ENCODE measurements around the gene REC114. TPM values are rescaled to one million over a fixed set of nuclear protein-coding genes. Genes with fewer than 3 reads are reported as not detected.

Gene REC114
- total RNA-seq, 1 experiment from 2014 or later, result not detected

DNA sequence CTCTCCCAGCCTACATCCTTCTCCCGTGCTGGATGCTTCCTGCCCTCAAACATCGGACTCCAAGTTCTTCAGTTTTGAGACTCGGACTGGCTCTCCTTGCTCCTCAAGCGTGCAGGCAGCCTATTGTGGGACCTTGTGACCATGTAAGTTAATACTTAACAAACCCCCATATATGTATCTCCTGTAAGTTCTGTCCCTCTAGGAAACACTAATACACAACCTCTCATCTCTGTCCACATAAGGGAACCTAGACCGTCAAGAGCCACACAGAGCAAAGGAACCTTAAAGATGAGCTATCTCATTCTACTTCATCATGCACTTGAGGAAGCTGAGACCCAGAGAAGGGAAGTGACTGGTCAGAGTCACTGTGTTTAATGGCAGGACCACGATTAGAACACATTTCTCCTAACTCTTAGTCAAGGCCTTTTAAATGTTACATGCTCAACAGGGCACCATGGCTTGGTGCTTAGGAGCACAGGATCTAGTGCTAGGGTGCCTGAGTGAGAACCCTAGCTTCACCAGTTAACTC lies 140.0 kb downstream of the REC114 start:
- intact Hi-C loops (cut with micrococcal nuclease), result no loop called here
- no peaks in the 10 kb centered on the region for H3K4me1 ChIP-seq (ENCODE audit: control insufficient read depth in 1 of 2, insufficient read depth in 2 of 2, low read length in 2 of 2)
- no peak overlapping the region for H3K9ac ChIP-seq (ENCODE audit: low read length)
- TF ChIP-seq, protein P1, sequence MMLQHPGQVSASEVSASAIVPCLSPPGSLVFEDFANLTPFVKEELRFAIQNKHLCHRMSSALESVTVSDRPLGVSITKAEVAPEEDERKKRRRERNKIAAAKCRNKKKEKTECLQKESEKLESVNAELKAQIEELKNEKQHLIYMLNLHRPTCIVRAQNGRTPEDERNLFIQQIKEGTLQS (IDR thresholded peaks at IDR 0.05), result no peak
- TF ChIP-seq ZNF274 (IDR thresholded peaks at IDR 0.05; ENCODE audit: low read depth, low read length), result no peak
- DNase-seq (ENCODE audit: low read depth, low spot score), result no peak
- H3K9me2 ChIP-seq (ENCODE audit: insufficient read depth), result no peaks in the 10 kb centered on the region
- no peaks in the 10 kb centered on the region for H4K20me1 ChIP-seq (ENCODE audit: insufficient read depth)
- ChIA-PET CTCF (interaction anchor here (0.8 kb wide), 1 partner anchor 22 kb away, joined by 3 read pairs; no protein-coding TSS in a partner anchor), POLR2A (no interaction called here), RAD21 (ENCODE audit: low non-redundant PET in 1 of 2, low total read pairs in 2 of 2, uncharacterized antibody in 2 of 2, unreplicated experiment in 2 of 2) (no interaction called here)
- H3K4me3 ChIP-seq (replicated peaks in 1 of 2; ENCODE audit: low read depth in 1 of 2, low read length in 2 of 2), result no peak overlapping the region
- no peak overlapping the region for H2AFZ ChIP-seq (ENCODE audit: low read depth, low read length, poor library complexity, severe bottlenecking)
- H3K27ac ChIP-seq (ENCODE audit: low read depth, low read length), result no peak overlapping the region
- H3K36me3 ChIP-seq (ENCODE audit: control insufficient read depth in 1 of 2, insufficient read depth in 2 of 2, low read length in 2 of 2), result peaks cover 14 to 21% of the 10 kb centered on the region in 2 experiments; a peak in 3 of 4 replicates
- no peaks in the 10 kb centered on the region for H3K79me2 ChIP-seq (ENCODE audit: insufficient read depth, low read length)
- BruUV-seq (replicated peaks), result no TSS peak
- H3K9me3 ChIP-seq (ENCODE audit: control insufficient read depth in 1 of 2, insufficient read depth in 1 of 2, low read depth in 1 of 2, low read length in 2 of 2), result no peaks in the 10 kb centered on the region
- H3K27me3 ChIP-seq (ENCODE audit: insufficient read depth, low read length), result no peaks in the 10 kb centered on the region
- ATAC-seq, result no peak
- no peak overlapping the region for H3K4me2 ChIP-seq (ENCODE audit: low read length)

DNA sequence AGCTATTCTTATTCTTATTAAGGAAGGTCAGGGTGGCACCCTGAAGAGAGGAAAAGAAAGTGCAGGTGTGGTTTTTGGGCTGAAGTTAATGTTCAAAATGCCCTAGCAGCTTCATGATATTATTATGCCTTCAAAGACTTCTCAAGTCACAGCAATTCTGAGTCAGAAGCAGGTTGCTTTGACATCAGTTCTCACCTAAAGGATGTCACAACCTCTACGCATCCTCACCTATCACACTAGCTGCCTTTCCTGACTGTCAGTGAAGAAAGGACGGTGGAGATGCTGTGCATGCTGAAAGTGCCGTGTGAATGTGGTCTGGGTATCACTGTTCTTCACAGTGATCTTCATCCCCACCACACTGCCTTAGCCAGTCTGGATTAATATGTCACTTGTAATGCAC lies 140.6 kb downstream of the REC114 start:
- H3K4me2 ChIP-seq (ENCODE audit: low read length), result no peak overlapping the region
- H3K36me3 ChIP-seq (ENCODE audit: control insufficient read depth in 1 of 2, insufficient read depth in 2 of 2, low read length in 2 of 2), result peaks cover 17 to 25% of the 10 kb centered on the region in 2 experiments
- no peaks in the 10 kb centered on the region for H3K9me3 ChIP-seq (ENCODE audit: control insufficient read depth in 1 of 2, insufficient read depth in 1 of 2, low read depth in 1 of 2, low read length in 2 of 2)
- no peaks in the 10 kb centered on the region for H3K9me2 ChIP-seq (ENCODE audit: insufficient read depth)
- no peaks in the 10 kb centered on the region for H3K27me3 ChIP-seq (ENCODE audit: insufficient read depth, low read length)
- no peak overlapping the region for H3K4me3 ChIP-seq (replicated peaks in 1 of 2; ENCODE audit: low read depth in 1 of 2, low read length in 2 of 2)
- CTCF ChIA-PET, result interaction anchor here (0.8 kb wide), 1 partner anchor 23 kb away, joined by 3 read pairs; no protein-coding TSS in a partner anchor
- no peaks in the 10 kb centered on the region for H4K20me1 ChIP-seq (ENCODE audit: insufficient read depth)
- intact Hi-C loops (cut with micrococcal nuclease), result no loop called here
- POLR2A ChIA-PET, result no interaction called here
- H2AFZ ChIP-seq (ENCODE audit: low read depth, low read length, poor library complexity, severe bottlenecking), result no peak overlapping the region
- no TSS peak for BruUV-seq (replicated peaks)
- H3K4me1 ChIP-seq (ENCODE audit: control insufficient read depth in 1 of 2, insufficient read depth in 2 of 2, low read length in 2 of 2), result no peaks in the 10 kb centered on the region
- H3K9ac ChIP-seq (ENCODE audit: low read length), result no peak overlapping the region
- H3K27ac ChIP-seq (ENCODE audit: low read depth, low read length), result no peak overlapping the region
- H3K79me2 ChIP-seq (ENCODE audit: insufficient read depth, low read length), result no peaks in the 10 kb centered on the region
- RAD21 ChIA-PET (ENCODE audit: low non-redundant PET in 1 of 2, low total read pairs in 2 of 2, uncharacterized antibody in 2 of 2, unreplicated experiment in 2 of 2), result no interaction called here
- DNase-seq (ENCODE audit: low read depth, low spot score) (no peak), ATAC-seq (no peak)
- TF ChIP-seq ZNF274 (IDR thresholded peaks at IDR 0.05; ENCODE audit: low read depth, low read length), result no peak
- no peak for TF ChIP-seq CEBPB (IDR thresholded peaks at IDR 0.05; ENCODE audit: low read depth)
- TF ChIP-seq ZFX (IDR thresholded peaks at IDR 0.05), result no peak
- no peak for TF ChIP-seq ELF1 (IDR thresholded peaks at IDR 0.05; ENCODE audit: borderline replicate concordance, low read depth)
- no peak for TF ChIP-seq EZH2 (IDR thresholded peaks at IDR 0.05)
- no peak for TF ChIP-seq SP1 (IDR thresholded peaks at IDR 0.05; ENCODE audit: low read depth)
- TF ChIP-seq SRF (IDR thresholded peaks at IDR 0.05; ENCODE audit: low read depth), result no peak
- TF ChIP-seq CBX3 (IDR thresholded peaks at IDR 0.05; ENCODE audit: low read depth), result no peak
- TF ChIP-seq POLR2AphosphoS5 (IDR thresholded peaks at IDR 0.05; ENCODE audit: low read depth, low read length), result no peak
- TF ChIP-seq, protein P2, sequence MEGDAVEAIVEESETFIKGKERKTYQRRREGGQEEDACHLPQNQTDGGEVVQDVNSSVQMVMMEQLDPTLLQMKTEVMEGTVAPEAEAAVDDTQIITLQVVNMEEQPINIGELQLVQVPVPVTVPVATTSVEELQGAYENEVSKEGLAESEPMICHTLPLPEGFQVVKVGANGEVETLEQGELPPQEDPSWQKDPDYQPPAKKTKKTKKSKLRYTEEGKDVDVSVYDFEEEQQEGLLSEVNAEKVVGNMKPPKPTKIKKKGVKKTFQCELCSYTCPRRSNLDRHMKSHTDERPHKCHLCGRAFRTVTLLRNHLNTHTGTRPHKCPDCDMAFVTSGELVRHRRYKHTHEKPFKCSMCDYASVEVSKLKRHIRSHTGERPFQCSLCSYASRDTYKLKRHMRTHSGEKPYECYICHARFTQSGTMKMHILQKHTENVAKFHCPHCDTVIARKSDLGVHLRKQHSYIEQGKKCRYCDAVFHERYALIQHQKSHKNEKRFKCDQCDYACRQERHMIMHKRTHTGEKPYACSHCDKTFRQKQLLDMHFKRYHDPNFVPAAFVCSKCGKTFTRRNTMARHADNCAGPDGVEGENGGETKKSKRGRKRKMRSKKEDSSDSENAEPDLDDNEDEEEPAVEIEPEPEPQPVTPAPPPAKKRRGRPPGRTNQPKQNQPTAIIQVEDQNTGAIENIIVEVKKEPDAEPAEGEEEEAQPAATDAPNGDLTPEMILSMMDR (IDR thresholded peaks at IDR 0.05 in 2 of 3, conservative IDR thresholded peaks at IDR 0.05 in 1 of 3; ENCODE audit: borderline replicate concordance in 1 of 3, insufficient read depth in 1 of 3, low read depth in 2 of 3, low read length in 2 of 3), result no peak
- TF ChIP-seq, protein P3, sequence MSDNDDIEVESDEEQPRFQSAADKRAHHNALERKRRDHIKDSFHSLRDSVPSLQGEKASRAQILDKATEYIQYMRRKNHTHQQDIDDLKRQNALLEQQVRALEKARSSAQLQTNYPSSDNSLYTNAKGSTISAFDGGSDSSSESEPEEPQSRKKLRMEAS (IDR thresholded peaks at IDR 0.05), result no peak
- TF ChIP-seq, protein P4, sequence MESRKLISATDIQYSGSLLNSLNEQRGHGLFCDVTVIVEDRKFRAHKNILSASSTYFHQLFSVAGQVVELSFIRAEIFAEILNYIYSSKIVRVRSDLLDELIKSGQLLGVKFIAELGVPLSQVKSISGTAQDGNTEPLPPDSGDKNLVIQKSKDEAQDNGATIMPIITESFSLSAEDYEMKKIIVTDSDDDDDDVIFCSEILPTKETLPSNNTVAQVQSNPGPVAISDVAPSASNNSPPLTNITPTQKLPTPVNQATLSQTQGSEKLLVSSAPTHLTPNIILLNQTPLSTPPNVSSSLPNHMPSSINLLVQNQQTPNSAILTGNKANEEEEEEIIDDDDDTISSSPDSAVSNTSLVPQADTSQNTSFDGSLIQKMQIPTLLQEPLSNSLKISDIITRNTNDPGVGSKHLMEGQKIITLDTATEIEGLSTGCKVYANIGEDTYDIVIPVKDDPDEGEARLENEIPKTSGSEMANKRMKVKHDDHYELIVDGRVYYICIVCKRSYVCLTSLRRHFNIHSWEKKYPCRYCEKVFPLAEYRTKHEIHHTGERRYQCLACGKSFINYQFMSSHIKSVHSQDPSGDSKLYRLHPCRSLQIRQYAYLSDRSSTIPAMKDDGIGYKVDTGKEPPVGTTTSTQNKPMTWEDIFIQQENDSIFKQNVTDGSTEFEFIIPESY (IDR thresholded peaks at IDR 0.05; ENCODE audit: extremely low read depth, insufficient replicate concordance, low read length), result no peak
- no peak for TF ChIP-seq POLR2A (IDR thresholded peaks at IDR 0.05; ENCODE audit: borderline replicate concordance, extremely low read depth, insufficient read depth, insufficient read length)
- no peak for TF ChIP-seq RAD21 (IDR thresholded peaks at IDR 0.05; ENCODE audit: low read depth)
- no peak for TF ChIP-seq TCF7L2 (IDR thresholded peaks at IDR 0.05; ENCODE audit: borderline replicate concordance, extremely low read depth, insufficient read depth, insufficient read length)
- no peak for TF ChIP-seq SIN3A (IDR thresholded peaks at IDR 0.05; ENCODE audit: low read depth)
- TF ChIP-seq, protein P1 (IDR thresholded peaks at IDR 0.05), result no peak
